22Rv1 (cell line): ENCODE results near the gene MIDN.

ENCODE experiments used
- CTCF ChIP-seq: fragments of 450-650 bp; IDR thresholded peaks from 2 replicates; pipeline ENCODE4 v1.5.1; 2017; ENCODE audit warnings: mild to moderate bottlenecking
- ZFX ChIP-seq: fragments of 450-650 bp; IDR thresholded peaks from 2 replicates; pipeline ENCODE4 v1.6.1; 2017; ENCODE audit warnings: antibody characterized with exemption, borderline replicate concordance

DNA sequence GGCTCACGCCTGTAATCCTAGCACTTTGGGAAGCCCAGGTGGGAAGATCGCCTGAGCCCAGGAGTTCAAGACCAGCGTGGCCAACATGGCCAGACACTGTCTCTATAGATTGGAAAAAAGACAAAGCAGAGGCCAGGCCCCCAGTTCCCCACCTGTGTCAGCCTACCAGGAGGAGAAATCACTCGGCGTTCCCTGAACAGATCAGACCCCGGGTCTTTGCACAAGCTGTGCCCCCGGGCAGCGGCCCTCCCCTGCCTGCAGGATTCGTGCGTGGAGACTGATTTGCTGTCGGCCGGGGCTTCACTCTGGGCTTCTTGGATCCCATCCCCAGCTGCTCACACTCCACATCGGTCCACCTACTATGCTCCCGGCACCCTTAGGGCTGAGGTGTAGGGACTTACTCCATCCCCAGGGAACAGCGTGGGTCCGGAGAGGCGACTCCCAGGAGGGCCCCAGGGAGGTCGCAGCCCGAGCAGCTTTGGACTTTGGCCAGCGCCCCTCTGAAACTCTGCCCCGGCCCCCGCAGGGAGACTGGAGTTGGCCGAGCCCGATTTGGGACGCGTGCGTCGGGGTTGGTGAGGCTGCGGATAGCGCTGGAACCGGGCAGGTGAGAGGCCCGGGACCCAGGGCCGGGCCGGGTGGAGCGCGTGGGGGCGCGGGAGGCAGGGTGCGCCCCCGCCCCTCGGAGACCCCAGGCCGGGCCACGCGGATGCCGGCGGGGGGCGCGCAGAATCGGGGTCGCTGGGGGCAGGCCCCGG lies 36.8 kb downstream of the MIDN start:
- TF ChIP-seq CTCF: no peak
- no peak for TF ChIP-seq ZFX
